ENCODE results near the gene IL1R2. TPM values are rescaled to one million over a fixed set of nuclear protein-coding genes. Genes with fewer than 3 reads are reported as not detected.

IL1R2 gene
- total RNA-seq, 1 experiment from 2014 or later = 0.22 TPM

- H3K4me3 Mint-ChIP-seq = no peak overlapping the region
- CTCF ChIA-PET = no interaction called here
- DNase-seq (ENCODE audit: low spot score) (no peak), ATAC-seq (no peak)
- H3K27me3 Mint-ChIP-seq (ENCODE audit: low read depth) = no peaks in the 10 kb centered on the region; the same call in 1 of the 2 replicates
- H3K27ac Mint-ChIP-seq = no peak overlapping the region
- H3K9me3 Mint-ChIP-seq = no peaks in the 10 kb centered on the region
- H3K4me1 Mint-ChIP-seq = peaks cover 24% of the 10 kb centered on the region
- POLR2A ChIA-PET = no interaction called here
- TF ChIP-seq PRRX2 (CRISPR knock-in tag; IDR thresholded peaks at IDR 0.05) (no peak), FOXJ3 (CRISPR knock-in tag; IDR thresholded peaks at IDR 0.05; ENCODE audit: borderline replicate concordance) (no peak), NFATC4 (CRISPR knock-in tag; IDR thresholded peaks at IDR 0.05) (no peak), ZNF138 (CRISPR knock-in tag; conservative IDR thresholded peaks at IDR 0.05) (no peak)
- no peaks in the 10 kb centered on the region for H3K36me3 Mint-ChIP-seq
Measured at GRCh38 chr2:101986376-101986775, 5.4 kb upstream of the IL1R2 start.

GRCh38 chr2:101986804-101987740 lies 4.7 kb upstream of the IL1R2 start:
- Mint-ChIP-seq H3K9me3 (no peaks in the 10 kb centered on the region), H3K27ac (no peak overlapping the region), H3K36me3 (no peaks in the 10 kb centered on the region), H3K27me3 (ENCODE audit: low read depth) (no peaks in the 10 kb centered on the region; the same call in 1 of the 2 replicates), H3K4me1 (peaks cover 25% of the 10 kb centered on the region), H3K4me3 (no peak overlapping the region)
- TF ChIP-seq USF1 (CRISPR knock-in tag; IDR thresholded peaks at IDR 0.05) (no peak), ZNF425 (CRISPR knock-in tag; conservative IDR thresholded peaks at IDR 0.05) (no peak), ARID4B (CRISPR knock-in tag; IDR thresholded peaks at IDR 0.05; ENCODE audit: borderline replicate concordance) (no peak), NFE2L1 (CRISPR knock-in tag; IDR thresholded peaks at IDR 0.05) (no peak), NR3C1 (CRISPR knock-in tag; conservative IDR thresholded peaks at IDR 0.05; ENCODE audit: low read depth) (no peak), ETV6 (CRISPR knock-in tag; IDR thresholded peaks at IDR 0.05) (no peak), FOXP4 (CRISPR knock-in tag; IDR thresholded peaks at IDR 0.05) (no peak), JUN (CRISPR knock-in tag; IDR thresholded peaks at IDR 0.05) (no peak), CBFB (CRISPR knock-in tag; IDR thresholded peaks at IDR 0.05; ENCODE audit: low read depth) (no peak), ATF1 (CRISPR knock-in tag; IDR thresholded peaks at IDR 0.05) (no peak), ZNF281 (CRISPR knock-in tag; IDR thresholded peaks at IDR 0.05) (no peak), ATF3 (CRISPR knock-in tag; conservative IDR thresholded peaks at IDR 0.05) (no peak)
- POLR2A ChIA-PET = no interaction called here
- no peak for DNase-seq (ENCODE audit: low spot score)
- ATAC-seq = no peak
- CTCF ChIA-PET = interaction anchor here (1.5 to 2.1 kb wide), 3 partner anchors 19 to 103 kb away, joined by 5 to 13 read pairs (median 10); no protein-coding TSS in a partner anchor
